GOT3 (cell line): ENCODE measurements around the gene NOPCHAP1.

Experiments
- DNase-seq: peaks from one replicate; lab custom pipeline; 2025; ENCODE audit warnings: mixed read lengths; lab: John Stamatoyannopoulos, UW

The NOPCHAP1 gene

DNA sequence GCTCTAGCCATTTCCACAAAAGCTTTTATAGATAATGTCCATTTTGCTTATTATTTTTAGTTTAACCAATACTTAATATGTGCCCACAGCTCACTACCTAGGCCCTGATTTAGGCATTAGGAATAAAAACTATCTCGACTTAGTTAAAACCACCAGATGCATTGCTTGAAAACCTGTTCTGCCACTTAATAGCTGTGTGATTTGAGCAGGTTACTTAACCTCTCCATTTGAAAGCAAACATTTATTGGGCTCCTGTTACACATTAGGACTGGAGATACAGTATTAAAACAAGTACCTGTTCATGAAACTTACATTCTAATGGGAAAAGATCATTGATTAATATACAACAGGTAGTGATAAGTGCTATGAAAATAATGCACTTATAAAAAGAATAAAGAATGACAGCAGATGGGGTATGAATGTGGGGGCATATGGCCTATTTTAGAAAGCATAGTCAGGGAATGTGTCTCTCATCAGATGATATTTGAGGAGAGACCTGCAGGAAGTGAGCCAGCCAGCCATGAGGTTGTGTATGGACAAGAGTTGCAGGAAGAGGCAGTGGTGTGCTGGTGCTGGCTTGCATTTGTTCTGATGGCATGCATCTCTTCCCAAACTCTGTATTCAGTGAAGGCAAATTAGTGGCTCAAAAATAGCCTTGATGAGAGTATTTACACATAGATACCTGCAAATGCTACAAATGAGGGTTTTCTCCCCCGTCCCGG, 34.3 kb downstream of the NOPCHAP1 start:
- no peak for DNase-seq

DNA sequence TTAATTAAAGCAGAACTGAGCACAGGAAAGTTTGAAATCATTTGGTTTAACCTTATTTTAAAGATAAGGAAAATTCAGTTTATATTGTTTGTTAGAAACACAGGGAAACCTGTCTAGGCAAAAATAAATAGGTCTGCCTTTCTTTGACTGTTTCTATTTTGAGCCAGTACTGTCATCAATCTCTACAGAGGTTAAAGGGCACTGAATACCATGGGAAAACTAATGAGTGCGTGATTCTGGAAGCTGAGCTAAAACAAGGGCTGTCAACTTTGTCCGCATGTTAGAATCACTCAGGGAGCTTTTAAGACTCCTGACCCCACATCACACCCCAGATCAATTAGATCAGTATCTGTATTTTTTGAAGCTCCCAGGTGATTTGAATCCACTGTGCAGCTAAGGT, 38.8 kb downstream of the NOPCHAP1 start:
- no peak for DNase-seq

DNA sequence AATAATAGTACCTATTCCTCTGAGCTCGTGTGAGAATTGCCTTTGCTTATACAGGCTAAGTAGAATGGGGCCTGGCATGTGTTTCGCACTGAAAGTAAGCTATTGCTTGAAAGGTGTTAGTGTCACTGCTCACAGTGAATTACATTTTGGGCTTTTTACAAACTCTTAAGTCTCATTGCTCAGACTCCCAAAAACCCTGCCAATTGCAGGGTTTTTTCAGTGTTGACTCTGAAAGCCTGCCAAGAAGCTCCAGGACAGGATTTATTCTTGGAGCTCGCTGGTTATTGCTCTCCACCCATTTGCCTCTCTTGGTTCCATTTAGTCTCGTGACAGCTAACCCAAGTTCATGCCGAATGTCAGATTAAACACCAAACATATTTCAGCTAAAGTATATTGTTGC, 39.8 kb downstream of the NOPCHAP1 start:
- no peak for DNase-seq

DNA sequence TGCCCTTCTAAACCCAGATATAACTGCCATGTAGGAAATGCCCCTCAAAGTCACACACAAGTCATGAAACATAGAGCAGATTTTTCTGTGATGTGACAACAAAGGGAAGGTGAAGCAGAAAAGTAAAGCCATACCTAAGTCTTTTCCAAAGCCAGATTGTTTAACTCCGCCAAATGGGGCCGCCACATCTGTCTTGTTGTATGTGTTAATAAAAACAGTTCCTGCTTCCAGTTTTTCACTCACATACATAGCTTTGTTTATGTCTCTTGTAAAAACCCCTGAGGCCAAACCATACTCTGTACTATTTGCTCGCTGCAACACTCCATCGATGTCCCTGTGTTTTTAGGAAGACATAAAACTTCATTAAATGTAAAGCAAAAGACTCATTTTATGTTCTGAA, 40.3 kb downstream of the NOPCHAP1 start:
- DNase-seq = no peak

DNA sequence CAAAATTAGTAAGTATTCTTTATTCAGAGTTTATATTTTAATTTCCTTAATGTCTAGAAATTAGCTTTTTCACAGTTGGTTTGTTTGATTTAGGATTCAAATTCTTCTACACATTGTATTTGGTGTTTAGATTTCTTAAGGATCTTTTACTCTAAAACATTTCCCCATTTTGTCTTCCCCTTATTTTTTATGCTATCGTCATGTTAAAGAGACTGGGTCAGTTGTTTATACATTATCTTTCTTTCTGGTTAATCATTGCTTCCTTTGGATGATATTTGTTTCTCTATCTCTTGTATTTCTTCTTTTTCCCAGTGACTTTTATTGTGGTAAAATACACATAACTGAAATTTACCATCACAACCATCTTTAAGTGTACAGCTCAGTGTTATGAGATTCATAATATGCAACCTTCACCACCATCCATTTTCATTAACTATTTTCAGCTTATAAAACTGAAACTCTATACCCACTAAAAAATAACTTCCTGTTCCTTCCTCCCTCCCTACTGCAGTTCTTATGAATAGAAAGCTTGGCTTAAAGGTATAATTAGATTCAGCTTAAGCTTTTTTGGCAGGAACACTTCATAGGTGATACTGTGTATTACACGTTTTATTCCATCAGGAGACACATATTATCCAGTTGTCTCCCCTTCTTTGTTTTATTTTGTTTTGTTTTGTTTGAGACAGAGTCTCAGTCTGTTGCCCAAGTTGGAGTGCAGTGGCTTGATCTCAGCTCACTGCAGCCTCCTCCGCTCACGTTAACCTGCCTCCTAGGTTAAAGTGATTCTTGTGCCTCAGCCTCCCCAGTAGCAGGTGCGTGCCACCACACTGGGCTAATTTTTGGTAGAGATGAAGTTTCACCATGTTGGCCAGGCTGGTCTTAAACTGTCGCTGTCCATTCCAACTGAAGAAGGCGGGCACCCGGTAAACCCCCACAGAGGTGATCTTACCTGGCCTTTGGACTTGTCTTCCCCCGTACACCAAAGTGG, 45.0 kb downstream of the NOPCHAP1 start:
- DNase-seq = no peak

DNA sequence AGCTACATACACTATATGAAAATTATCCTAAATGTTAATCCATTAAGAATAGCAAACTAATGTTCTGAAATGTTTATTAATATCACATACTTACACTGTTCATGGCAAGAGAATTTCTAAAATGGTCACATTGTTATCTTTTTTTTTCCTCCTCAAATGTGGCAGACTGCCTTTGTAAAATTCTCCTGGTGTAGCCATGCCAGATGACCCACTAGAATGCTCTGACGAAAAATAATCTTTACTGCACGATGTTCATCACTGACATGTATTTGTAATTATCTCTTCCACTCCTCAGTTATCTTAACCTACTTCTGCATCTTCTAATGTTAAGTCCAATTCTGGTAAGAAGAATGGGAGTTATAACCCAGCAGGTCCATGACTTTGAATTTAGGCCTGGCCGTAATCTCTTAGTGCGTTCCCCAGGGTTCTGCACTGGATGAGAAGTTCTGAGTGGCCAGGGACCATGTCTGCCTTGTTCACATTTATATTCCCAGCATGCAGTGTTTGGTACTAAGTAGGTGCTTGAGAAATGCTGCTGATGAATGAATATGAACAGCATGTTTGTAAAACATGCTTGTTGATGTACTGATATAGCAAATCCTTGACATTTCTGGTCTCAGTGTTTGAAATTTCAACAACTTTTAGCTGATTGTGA, 46.7 kb downstream of the NOPCHAP1 start:
- no peak for DNase-seq

DNA sequence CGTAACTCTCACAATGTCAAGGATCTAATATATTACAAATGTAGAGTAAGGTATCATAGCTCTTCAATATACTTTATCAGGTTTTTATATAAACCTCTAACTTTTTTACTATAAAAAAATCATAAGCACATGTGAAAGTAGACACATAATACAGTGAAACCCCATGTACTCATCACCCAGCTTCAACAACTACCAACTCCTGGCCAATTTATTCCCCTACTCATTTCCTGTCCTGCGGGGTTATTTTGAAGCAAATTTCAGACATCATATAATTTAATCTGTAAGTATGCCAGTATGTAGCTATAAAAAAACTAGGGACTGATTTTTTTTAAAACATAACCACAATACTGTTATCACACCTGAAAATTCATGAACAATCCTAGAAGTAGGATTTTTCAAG, 47.7 kb downstream of the NOPCHAP1 start:
- no peak for DNase-seq
